ENCODE measurements around the gene BAIAP2.
"Not testable (repeated sequence)": the region's sequence is repeated elsewhere in the genome, so short reads cannot be mapped to it uniquely, and the experiment has no call there.

The BAIAP2 gene

GRCh38 chr17:81025065-81025740, 9.7 kb upstream of the BAIAP2 start:
- no peak for DNase-seq (ENCODE audit: low spot score)

DNA sequence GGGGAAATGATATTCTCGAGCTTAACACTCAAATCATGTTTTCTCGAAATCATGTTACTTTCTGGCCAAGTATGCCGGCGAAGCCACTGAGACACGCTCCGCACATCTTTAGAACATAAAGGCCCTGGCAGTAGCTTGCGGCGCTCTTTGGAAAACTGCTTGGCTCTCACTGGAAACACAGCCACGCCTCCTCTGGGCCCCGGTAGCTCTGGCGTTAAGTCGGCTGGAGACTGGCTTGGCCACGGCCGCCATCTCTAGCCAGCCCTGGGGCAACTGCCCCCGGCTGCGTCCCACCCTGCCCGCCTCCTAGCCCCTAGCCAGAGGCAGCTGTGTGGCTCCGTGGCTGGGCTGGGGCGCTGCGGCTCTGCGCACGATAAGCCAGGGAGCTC, 9.2 kb upstream of the BAIAP2 start:
- no peak for DNase-seq (ENCODE audit: low spot score)

GRCh38 chr17:81026266-81027036, 8.5 kb upstream of the BAIAP2 start:
- DNase-seq (ENCODE audit: low spot score), result no peak

- DNase-seq (ENCODE audit: low spot score), result no peak
Measured at GRCh38 chr17:81027038-81027437, 7.9 kb upstream of the BAIAP2 start.

GRCh38 chr17:81027591-81028505, 7.1 kb upstream of the BAIAP2 start:
- no peak for DNase-seq (ENCODE audit: low spot score)

DNA sequence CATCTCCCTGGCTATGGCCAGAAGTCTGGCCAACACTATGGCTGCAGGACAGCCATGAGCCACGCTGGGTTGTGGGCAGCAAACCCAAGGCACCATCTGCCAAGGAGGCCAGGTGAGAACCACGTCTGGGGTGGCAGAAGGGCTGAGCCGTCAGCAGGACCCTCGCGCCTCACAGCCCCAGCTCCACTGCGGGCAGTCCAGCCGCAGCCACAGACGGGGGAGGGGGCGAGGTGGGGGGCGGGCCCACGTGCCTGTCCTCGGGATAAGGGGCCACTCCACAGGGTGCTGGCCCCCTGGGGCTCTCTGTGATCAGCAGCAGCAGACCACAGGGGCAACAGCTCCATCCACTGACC, 6.5 kb upstream of the BAIAP2 start:
- peak; percentile 65 for DNase-seq (ENCODE audit: low spot score)

DNA sequence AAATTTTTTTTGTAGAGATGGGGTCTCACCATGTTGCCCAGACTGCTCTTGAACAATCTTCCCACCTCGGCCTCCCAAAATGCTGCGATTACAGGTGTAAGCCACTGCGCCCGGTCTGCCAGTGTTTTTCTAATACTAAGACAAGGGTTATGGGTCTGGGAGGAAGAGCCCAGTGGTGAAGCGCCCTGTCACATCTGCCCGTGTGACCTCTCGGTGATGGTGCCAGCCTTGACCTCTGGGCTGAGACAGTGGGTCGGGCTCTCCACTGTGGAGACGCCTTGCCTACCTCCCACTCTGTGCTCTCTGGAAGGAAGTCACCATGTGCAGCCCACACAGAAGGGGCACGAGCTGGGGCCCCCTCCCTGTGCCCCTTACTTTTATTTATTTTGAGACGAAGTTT, 5.1 kb upstream of the BAIAP2 start:
- no peak for DNase-seq (ENCODE audit: low spot score)

GRCh38 chr17:81030312-81030711, 4.6 kb upstream of the BAIAP2 start:
- DNase-seq (ENCODE audit: low spot score), result not testable (repeated sequence)

- DNase-seq (ENCODE audit: low spot score), result no peak
Measured at GRCh38 chr17:81030741-81031565, 4.0 kb upstream of the BAIAP2 start.

GRCh38 chr17:81031566-81032550, 3.1 kb upstream of the BAIAP2 start:
- peak; percentile 52 for DNase-seq (ENCODE audit: low spot score)

DNA sequence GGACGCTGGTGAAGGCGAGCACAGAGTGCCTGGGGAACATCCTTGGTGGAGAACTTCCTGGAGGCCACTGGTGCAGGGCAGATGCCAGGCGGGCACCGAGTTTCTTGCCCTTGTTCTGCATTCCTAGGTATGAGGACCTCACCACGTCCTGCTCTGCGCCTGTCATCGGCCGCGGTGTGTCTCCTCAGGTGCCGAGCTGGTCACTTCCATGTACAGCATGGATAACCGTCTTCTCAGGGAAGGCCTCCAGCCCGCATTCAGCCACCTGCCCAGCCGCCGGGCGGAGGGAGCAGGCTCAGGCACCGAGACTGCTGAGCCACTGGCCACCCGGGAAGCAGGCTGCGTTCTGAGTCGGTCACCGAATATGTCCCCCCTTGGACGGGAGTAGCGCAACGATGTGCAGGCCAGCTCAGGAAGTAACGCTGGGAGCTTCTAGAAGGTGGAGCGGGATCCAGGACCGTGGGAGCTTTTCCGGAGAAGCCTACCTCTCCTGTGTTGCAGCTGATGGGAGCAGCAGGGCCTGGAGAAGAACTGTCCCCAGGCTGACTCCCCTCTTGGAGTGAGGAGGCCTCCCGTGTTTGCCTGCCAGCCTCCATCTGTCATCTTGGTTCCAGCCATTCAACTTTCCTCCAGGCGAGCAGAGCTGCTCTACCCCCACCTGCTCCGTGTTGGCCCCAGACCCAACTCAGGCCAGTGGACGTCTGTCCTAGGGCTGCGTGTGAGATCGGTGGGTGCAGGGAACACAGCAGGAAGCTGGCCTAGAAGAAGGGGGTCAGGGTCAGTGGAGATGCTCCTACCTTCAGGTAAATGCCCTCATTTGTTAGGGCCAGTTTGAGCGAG, 2.1 kb upstream of the BAIAP2 start:
- peak; percentile 81 for DNase-seq (ENCODE audit: low spot score)

- DNase-seq (ENCODE audit: low spot score), result peak; percentile 44
Measured at GRCh38 chr17:81033535-81034167, 1.3 kb upstream of the BAIAP2 start.

DNA sequence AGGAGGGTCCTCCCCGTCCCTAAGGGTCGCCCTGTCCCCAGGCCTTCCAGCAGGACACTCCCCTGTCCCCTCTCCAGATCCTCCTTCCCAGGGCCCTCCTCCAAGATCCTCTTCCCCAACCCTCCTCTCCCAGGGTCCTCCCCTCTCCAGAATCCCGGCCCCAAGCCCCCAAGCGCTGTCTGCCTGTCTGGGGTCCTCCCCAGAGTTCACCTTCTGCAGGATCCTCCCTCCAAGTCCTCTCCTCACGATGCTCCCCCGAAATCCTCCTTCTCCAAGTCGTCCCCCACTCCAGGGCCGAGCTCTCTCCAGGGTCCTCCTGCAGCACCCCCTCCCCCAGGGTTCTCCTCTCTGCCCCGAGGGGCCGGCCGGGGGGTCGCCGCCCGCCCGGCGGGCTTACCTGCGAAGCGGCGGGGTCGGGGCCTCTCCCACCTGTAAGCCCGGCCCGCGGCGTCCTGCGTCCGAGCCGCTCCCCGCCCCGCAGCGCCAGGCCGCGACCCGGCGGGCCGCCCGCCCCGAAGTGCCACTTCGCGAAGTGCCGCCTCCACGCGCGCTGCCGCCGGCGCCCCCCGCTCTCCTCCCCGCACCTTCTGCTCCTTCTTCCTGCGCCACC, 678 bp upstream of the BAIAP2 start:
- peak; percentile 17 for DNase-seq (ENCODE audit: low spot score)

DNA sequence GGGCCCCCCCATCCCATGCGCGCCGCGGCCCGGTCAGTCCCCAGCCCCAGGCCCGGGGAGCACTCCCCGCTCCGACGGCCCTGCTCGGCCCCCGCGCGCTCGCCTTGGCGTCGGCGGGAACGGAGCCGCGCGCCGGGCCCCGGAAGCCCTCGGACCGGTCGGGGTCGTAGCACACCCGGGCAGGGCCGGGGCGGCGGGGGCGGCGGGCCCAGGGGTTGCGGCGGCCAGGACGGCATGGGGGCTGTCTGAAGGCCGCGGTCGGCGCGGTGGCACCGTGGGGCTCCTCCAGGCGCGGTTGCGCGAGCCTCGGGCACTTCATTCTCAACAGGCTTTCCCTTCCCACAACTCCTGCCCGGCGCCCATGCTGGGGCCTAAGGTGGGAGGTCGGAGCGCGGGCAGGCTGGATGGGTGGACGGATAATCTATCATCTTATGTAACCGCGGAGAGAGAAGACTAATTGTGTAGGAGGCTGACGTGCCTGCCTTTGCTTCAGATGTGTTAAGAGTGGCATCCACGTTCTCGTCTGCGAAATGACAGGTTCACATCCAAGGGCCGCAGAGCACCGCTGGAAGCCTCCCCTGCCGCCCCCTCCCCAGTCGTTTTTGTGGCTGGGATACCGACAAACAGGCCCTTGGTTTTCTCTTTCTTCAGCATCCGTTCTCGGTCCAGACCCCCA, 708 bp downstream of the BAIAP2 start:
- peak; percentile 36 for DNase-seq (ENCODE audit: low spot score)

GRCh38 chr17:81036197-81036941, 1.4 kb downstream of the BAIAP2 start:
- DNase-seq (ENCODE audit: low spot score), result peak; percentile 64

GRCh38 chr17:81037026-81037797, 2.3 kb downstream of the BAIAP2 start:
- peak; percentile 69 for DNase-seq (ENCODE audit: low spot score)
